Adipose tissue (tissue), 3 donors: ENCODE measurements around the gene SDF4. TPM values are rescaled to one million over a fixed set of nuclear protein-coding genes. Genes with fewer than 3 reads are reported as not detected.

Experiments
- H3K27ac ChIP-seq: one replicate; pipeline ENCODE4 v1.5.1; 2013; ENCODE audit warnings: low read depth, low read length
- WGBS, 3 donors: extraction: QIAGEN DNeasy Blood & Tissue Kit; methylation state at CpG; one replicate each; pipeline ENCODE4 v1.1.7; 2013; 5-methylcytosine and 5-hydroxymethylcytosine counted together
- polyA plus RNA-seq, 3 donors: library from polyadenylated mRNA; stranded (reverse); fragments of 200-250 nt; gene quantifications; one replicate each; pipeline ENCODE4 v1.2.3, GENCODE V29; 2013
- donor health status: healthy with polysubstance abuse.
- donor health status: Bipolar disorder and iron deficiency.
- donor health status: healthy.

The SDF4 gene
- polyA plus RNA-seq, 3 donors = 93.9 to 148 (median 101) TPM

GRCh38 chr1:1206376-1206965 lies 25.3 kb downstream of the SDF4 start, which contains the start of gene TNFRSF18:
Gene TNFRSF18 (minus strand): TSS chr1:1206592. CDS start chr1:1206571, 21 bp downstream.
- H3K27ac ChIP-seq = no peak within 1 kb of the TSS
- WGBS, 3 donors = 6 to 8% (median 7%) methylated on average over 42 to 49 of the region's 49 CpGs

- 24 to 35% (median 29%) methylated on average over 28 to 31 of the region's 31 CpGs for WGBS, 3 donors
Observed at GRCh38 chr1:1205769-1206375, 25.9 kb downstream of the SDF4 start.

DNA sequence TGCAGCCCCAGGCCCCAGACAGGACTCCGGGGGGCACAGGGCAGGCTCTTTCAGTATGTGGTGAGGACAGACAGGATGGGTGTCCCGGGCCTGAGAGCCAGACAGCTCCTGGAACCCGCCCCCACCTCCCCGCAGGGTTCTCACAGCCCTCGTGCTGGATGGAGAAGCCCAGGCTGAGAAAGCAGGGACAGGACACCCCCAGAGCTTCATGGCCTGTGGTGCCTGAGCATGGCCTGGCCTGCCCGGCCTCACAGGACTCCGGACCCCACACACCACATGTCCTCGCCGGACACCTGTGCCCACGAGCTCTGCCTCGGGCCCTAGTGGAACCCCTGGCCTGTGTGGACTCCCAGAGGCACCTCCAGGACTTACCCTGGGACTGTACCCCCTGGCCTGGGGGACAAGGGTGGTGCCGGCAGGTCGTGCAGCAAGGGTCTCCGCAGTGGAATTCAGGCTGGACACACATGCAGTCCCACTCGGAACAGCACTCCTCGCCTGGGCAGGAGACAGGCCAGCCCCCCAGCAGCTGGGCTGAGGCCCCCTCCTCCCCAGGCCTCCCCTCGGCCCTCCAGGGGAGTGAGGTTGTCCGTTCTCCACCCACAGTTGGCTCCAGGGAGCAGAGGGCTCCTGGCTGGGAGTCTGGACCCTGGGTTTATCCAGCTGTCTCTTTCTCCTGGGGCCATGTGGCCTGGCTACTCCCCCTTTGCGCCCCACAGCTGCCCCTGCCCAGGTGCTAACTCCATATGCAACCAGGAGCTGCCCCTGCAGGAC lies 26.6 kb downstream of the SDF4 start:
- 90 to 93% (median 90%) methylated on average over 18 to 19 of the region's 19 CpGs for WGBS, 3 donors
- H3K27ac ChIP-seq = no peak overlapping the region

More at GRCh38 chr1:1205769-1206375, 25.9 kb downstream of the SDF4 start:
- H3K27ac ChIP-seq = no peak overlapping the region

GRCh38 chr1:1204425-1204920 lies 27.3 kb downstream of the SDF4 start:
- H3K27ac ChIP-seq = no peak overlapping the region
- 84 to 93% (median 86%) methylated on average over 7 to 8 of the region's 8 CpGs for WGBS, 3 donors

DNA sequence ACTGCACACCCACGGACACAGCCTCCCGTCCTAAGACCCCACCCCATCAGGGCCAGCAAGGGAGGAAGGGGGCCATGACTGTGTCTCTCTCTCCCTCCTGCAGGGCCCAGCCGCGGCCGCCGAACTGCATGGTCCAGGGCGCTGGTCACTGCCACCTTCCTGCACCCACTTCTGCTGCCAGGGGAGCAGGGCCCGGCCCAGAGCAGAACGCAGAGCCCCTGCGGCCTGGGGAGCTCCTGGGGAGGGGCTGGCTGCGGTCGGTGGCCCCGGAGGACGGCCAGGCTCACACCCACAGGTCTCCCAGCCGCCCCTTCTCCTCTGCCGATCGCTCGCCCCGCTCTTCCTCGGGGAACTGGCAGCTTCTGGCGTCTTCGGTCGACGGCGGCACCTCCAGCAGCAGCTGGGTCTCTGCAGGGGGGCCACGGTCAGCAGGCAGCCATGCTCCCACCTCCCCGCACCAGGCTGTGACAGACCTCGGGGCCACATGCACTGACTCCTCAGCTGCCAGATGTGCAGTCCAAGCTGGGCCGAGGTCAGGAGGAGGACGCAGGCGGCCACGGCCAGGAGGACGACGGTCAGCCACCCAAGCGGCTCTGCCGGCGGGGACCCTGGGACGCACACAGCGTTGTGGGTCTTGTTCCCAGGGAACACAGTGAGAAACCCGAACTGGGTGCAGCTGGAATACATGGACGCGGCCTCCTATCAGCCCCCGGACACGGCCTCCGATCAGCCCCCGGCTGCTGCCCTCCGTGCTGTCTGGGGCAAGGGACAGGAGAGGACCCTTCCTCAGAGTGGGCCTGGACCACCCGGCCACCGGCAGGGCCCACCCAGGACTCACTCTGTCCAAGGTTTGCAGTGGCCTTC lies 28.0 kb downstream of the SDF4 start:
- 72 to 83% (median 74%) methylated on average over 38 to 49 of the region's 49 CpGs for WGBS, 3 donors
- no peak overlapping the region for H3K27ac ChIP-seq

DNA sequence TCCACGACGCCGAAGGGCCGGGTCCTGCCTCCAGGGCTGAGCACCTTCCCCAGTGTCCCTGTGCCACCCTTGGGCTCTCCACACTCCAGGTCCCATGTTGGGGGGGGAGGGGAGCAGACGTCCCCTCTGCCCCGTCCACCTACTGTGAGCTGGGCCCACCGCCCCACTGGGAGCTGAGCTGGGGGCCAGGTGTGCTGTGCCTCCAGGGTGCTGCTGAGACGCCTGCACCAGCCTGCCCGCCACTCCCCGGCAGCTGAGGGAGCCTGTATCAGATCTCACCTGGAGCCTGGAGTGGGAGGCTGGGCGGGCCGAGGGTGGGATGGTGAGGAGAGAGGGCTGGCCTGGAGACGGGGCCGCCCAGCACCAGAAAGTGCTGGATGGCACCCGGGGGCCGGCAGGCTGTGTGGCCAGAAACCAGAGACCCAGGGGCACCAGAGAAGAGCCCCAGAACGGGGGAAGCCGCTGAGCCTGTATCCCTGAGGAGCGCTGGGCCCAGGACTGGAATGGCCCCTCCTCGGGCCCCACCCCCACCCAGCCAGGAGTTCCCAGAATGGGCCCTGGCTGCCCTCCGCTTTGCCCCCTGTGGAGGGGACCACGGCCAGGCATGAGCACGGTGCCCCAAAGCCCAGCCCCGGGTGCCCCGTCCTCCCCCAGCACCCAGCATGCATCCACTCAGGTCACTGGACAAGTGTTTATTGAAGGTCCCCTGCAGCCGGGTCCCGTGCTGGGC lies 28.8 kb downstream of the SDF4 start:
- H3K27ac ChIP-seq = no peak overlapping the region
- 72 to 80% (median 75%) methylated on average over 21 to 27 of the region's 27 CpGs for WGBS, 3 donors

- H3K27ac ChIP-seq = no peak overlapping the region
- 1 to 2% (median 2%) methylated on average over 54 to 109 of the region's 109 CpGs for WGBS, 3 donors
Observed at GRCh38 chr1:1200876-1201810, 30.7 kb downstream of the SDF4 start.

DNA sequence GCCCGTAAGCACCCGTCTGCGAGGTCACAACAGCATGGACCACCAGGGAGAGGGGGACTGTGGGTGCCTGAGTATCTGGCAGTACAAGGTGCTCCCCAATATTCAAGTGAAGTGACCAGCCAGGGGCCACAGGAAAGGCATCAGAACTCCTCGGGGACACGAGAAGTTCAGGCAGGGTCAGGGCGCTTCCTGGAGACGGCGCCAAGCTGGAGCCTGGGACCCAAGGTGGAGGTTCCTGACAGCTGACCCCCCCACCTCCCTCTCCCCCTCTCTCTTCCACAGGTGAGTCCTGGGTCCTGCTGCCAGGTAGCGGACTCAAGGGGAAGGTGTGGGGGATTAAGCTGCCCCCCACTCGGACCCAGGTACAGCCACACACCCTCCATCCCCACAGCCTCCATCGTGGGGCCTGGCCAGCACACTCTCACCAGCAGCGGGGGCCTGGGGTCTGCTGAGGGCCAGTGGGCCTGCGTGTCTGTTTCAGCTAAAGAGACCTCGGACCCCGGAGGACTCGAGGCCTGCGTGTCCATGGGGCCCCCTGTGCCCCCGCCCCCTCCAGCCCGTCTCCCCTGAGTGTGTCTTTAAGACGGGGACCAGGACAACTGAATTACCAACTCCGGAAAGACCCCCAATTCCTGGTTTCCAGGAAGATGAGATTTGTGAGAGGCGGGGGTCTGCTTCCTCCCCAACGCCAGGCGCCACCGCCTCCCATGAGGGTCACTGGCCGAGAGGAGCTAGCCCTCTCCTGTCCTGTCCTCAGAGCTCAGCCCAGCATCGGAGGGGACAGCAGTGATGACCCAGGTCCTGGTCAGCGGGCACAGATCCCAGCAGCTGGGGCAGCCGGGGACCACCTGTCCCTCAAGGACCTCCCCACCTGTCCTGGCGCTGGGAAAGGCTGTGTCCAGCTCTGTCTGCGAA lies 31.6 kb downstream of the SDF4 start:
- no peak overlapping the region for H3K27ac ChIP-seq
- 72 to 79% (median 73%) methylated on average over 31 of the region's 31 CpGs for WGBS, 3 donors

GRCh38 chr1:1199141-1199960 lies 32.5 kb downstream of the SDF4 start:
- 84 to 87% (median 86%) methylated on average over 21 to 22 of the region's 22 CpGs for WGBS, 3 donors
- no peak overlapping the region for H3K27ac ChIP-seq

DNA sequence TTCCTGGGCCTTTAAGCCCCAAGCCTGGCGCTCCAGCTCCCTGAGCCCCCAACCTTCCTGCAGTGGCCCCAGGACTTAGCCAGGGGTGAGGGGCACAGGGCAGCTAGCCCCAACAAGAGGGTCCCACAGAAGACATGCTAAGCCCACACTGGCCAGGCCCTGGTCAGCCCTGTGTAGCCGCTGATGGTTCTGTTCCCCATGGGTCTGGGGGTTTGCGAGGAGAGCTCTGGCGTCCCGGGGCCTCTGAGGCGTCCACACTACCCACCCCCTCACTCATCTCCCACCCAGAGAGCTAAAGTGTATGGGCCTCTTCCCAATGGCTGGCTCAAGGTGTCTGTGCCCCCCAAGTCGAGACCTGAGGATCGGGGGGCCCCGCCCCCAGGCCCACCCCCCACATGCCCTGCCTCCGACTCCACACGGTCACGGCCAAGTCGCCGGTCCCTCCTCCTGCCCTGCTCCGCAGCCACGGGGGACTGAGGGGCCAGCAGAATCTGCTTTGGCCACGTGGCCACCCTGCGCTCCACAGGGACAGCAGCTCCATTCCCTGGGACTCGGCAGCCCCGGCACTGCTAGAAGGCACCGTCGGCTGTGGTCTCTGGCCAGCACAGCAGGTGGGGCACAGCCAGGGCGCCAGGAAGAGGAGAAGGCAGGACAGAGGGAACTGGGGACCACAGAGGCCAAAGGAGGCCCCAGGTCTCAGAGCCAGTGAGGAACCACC lies 33.2 kb downstream of the SDF4 start:
- 72 to 77% (median 77%) methylated on average over 13 to 23 of the region's 23 CpGs for WGBS, 3 donors
- no peak overlapping the region for H3K27ac ChIP-seq

DNA sequence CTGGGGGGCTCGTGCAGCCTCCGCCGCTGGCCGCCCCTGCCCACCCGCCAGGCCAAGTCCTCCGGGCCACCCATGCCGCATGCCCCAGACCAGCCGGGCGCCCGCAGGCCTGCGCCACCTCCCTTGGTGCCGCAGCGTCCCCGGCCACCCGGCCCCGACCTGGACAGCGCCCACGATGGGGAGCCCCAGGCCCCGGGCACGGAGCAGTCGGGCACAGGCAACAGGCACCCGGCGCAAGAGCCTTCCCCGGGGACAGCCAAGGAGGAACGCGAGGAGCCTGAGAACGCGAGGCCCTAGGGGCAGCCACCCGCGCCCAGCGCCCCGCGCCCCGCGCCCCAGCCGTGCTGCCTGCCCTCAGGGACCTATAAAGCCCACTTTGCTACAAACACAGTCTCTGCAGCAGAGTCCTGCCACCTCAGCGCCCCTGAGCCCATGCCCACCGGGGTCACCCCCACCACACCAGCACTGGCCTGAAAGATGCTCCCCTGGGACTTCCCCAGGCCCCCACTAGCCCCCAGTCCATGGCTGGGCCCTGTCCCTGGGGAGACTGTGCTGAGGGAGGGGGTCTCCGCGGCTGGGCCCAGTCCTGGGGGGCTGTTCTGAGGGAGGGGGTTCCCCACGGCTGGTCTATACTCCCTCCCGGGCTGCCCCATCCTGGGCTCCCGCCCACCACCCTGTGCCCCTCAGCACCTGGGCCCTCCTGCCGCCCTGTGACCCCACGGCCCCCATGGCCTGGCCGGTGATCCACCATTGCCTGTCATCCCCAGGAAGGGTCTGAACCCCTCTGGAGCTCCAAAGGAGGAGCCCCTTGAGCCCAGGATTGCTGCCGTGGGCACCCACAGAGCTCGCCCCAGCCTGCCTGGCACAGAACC lies 34.0 kb downstream of the SDF4 start:
- 90 to 94% (median 93%) methylated on average over 36 to 48 of the region's 48 CpGs for WGBS, 3 donors
- H3K27ac ChIP-seq = no peak overlapping the region

DNA sequence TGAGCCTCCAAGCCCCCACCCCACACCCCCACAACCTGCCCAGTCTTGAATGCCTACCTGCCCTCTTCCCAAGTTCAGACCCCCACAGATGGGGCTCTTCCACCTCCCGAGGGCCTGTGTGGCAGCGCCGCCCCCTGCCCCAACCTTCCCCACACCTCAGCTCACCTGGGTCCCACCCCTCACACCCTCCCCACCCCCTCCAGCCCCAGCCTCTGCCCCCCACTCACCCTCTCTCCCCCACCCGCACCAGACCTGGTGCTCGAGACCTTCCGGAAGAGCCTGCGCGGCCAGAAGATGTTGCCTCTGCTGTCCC lies 34.7 kb downstream of the SDF4 start:
- no peak overlapping the region for H3K27ac ChIP-seq
- WGBS, 3 donors = 86 to 95% (median 90%) methylated on average over 4 to 8 of the region's 8 CpGs

- 83 to 88% (median 87%) methylated on average over 13 of the region's 13 CpGs for WGBS, 3 donors
- H3K27ac ChIP-seq = no peak overlapping the region
Observed at GRCh38 chr1:1196431-1197187, 35.2 kb downstream of the SDF4 start.
